ENCODE data around the gene OR5P2. TPM values are rescaled to one million over a fixed set of nuclear protein-coding genes. Genes with fewer than 3 reads are reported as not detected.
"Not testable (repeated sequence)": the region's sequence is repeated elsewhere in the genome, so short reads cannot be mapped to it uniquely, and the experiment has no call there.

OR5P2 gene
- not detected for total RNA-seq

DNA sequence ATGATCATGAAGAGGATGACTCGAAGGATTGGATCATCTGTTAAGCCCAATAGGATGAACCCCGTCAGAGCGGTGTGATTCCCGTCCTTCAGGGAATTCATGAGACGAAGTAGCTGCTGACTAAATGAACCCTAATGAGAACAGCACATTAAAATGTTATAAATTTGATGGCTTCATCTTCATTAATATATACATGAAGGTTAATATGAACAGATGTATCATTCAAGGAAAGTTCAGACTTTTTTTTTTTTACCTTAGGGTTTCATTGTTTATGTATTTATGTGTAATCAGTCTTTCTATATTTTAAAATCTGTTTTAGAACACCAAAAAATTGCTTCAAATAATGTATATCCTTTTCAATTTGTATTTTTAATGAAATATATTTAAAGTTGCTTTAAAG lies at the start of gene OR5P2:
TSS of gene OR5P2 (minus strand) at position 101 of the 400 bp plus-strand sequence. CDS start at position 101, 0 bp downstream.
- no peak within 1 kb of the TSS for H3K4me3 ChIP-seq (ENCODE audit: low read length)
- no peaks in the 10 kb centered on the region for H3K9me3 ChIP-seq (ENCODE audit: low read depth, low read length)
- no peaks in the 10 kb centered on the region for H3K27me3 ChIP-seq (ENCODE audit: insufficient read depth, low read length)
- no peaks in the 10 kb centered on the region for H3K4me1 ChIP-seq (ENCODE audit: insufficient read depth, low read length)

- H3K27me3 ChIP-seq (ENCODE audit: insufficient read depth, low read length) = no peaks in the 10 kb centered on the region
- no peak overlapping the region for H3K4me3 ChIP-seq (ENCODE audit: low read length)
- no peaks in the 10 kb centered on the region for H3K9me3 ChIP-seq (ENCODE audit: low read depth, low read length)
- H3K4me1 ChIP-seq (ENCODE audit: insufficient read depth, low read length) = no peaks in the 10 kb centered on the region
These were observed 49.3 kb upstream of the OR5P2 start for GRCh38 chr11:7846003-7846402.

- H3K27me3 ChIP-seq (ENCODE audit: insufficient read depth, low read length) = no peaks in the 10 kb centered on the region
- H3K4me1 ChIP-seq (ENCODE audit: insufficient read depth, low read length) = no peaks in the 10 kb centered on the region
- no peaks in the 10 kb centered on the region for H3K9me3 ChIP-seq (ENCODE audit: low read depth, low read length)
- no peak overlapping the region for H3K4me3 ChIP-seq (ENCODE audit: low read length)
These were observed 48.2 kb upstream of the OR5P2 start for GRCh38 chr11:7844986-7845385.

- Histone ChIP-seq H3K27me3 (ENCODE audit: insufficient read depth, low read length) (no peaks in the 10 kb centered on the region), H3K9me3 (ENCODE audit: low read depth, low read length) (no peaks in the 10 kb centered on the region), H3K4me1 (ENCODE audit: insufficient read depth, low read length) (no peaks in the 10 kb centered on the region), H3K4me3 (ENCODE audit: low read length) (no peak overlapping the region)
These were observed 47.8 kb upstream of the OR5P2 start for GRCh38 chr11:7844521-7844920.

DNA sequence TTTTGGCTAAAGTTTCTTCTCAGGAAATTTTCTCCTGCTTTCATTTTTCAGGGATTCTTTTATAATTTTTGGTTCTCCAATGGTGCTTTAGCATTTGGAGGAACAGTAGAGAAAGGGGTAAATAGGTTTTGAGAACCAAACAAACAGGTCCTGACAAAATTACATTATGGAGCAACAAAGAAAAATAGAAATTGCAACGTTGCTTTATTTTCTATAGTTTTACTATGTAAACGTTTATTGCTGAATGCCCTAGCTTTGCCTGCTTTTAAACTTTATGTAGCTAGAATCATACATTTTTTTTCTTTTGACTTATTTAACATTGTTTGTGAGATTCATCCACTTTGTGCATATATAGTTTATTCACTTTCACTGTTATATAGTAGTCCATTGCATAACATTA lies 43.8 kb upstream of the OR5P2 start:
- no peak overlapping the region for H3K4me3 ChIP-seq (ENCODE audit: low read length)
- H3K27me3 ChIP-seq (ENCODE audit: insufficient read depth, low read length) = no peaks in the 10 kb centered on the region
- no peaks in the 10 kb centered on the region for H3K9me3 ChIP-seq (ENCODE audit: low read depth, low read length)
- H3K4me1 ChIP-seq (ENCODE audit: insufficient read depth, low read length) = no peaks in the 10 kb centered on the region

DNA sequence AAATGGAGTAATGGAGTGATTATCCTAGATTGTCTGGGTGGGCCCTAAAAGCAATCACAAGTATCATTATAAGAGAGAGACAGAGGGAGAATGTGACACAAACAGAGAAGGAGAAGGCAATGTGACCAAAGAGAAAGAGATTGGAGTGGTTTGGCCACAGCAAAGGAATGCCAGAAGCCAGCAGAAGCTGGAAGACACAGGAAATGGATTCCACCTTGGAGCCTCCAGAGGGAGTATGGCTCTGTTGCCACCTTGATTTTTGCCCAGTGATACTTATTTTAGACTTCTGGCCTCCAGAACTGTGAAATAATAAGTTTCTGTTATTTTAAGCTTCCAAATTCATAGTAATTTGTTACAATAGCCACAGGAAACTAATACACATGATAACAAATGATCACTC lies 36.8 kb upstream of the OR5P2 start:
- H3K9me3 ChIP-seq (ENCODE audit: low read depth, low read length) = no peaks in the 10 kb centered on the region
- H3K4me1 ChIP-seq (ENCODE audit: insufficient read depth, low read length) = no peaks in the 10 kb centered on the region
- no peak overlapping the region for H3K4me3 ChIP-seq (ENCODE audit: low read length)
- no peaks in the 10 kb centered on the region for H3K27me3 ChIP-seq (ENCODE audit: insufficient read depth, low read length)

GRCh38 chr11:7830740-7831139 lies 34.0 kb upstream of the OR5P2 start, which contains the start of gene OR5P3:
TSS of gene OR5P3 (minus strand) at chr11:7830840.
- Histone ChIP-seq H3K4me1 (ENCODE audit: insufficient read depth, low read length) (no peaks in the 10 kb centered on the region), H3K27me3 (ENCODE audit: insufficient read depth, low read length) (no peaks in the 10 kb centered on the region), H3K4me3 (ENCODE audit: low read length) (no peak within 1 kb of the TSS), H3K9me3 (ENCODE audit: low read depth, low read length) (no peaks in the 10 kb centered on the region)

DNA sequence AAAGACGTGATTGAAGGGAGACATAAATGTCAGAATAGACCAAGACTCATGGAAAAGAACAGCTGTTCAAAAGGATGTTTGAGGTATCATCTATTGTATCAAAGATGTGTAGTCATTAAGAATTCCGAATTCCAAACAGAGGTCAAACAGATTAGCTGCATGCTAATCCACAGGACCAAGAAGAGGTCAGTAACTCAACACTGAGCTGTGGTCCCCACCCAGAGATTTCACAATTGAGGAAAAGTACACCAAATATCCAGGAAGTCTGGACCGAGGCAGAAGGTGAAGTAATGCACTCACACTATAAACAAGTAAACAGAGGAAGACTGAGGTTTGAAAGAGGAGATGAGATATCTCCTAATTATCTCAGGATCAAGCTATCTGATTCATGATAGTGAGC lies 29.6 kb upstream of the OR5P2 start:
- H3K4me3 ChIP-seq (ENCODE audit: low read length) = no peak overlapping the region
- H3K9me3 ChIP-seq (ENCODE audit: low read depth, low read length) = no peaks in the 10 kb centered on the region
- H3K27me3 ChIP-seq (ENCODE audit: insufficient read depth, low read length) = no peaks in the 10 kb centered on the region
- no peaks in the 10 kb centered on the region for H3K4me1 ChIP-seq (ENCODE audit: insufficient read depth, low read length)

- H3K4me3 ChIP-seq (ENCODE audit: low read length); H3K27me3 ChIP-seq (ENCODE audit: insufficient read depth, low read length); H3K4me1 ChIP-seq (ENCODE audit: insufficient read depth, low read length): not testable (repeated sequence)
- peaks cover 12% of the 10 kb centered on the region for H3K9me3 ChIP-seq (ENCODE audit: low read depth, low read length)
These were observed 23.7 kb upstream of the OR5P2 start for GRCh38 chr11:7820417-7820816.

- peaks cover 12% of the 10 kb centered on the region for H3K9me3 ChIP-seq (ENCODE audit: low read depth, low read length)
- not testable (repeated sequence) for H3K27me3 ChIP-seq (ENCODE audit: insufficient read depth, low read length); H3K4me3 ChIP-seq (ENCODE audit: low read length)
These were observed 18.2 kb upstream of the OR5P2 start for GRCh38 chr11:7814897-7815296.

GRCh38 chr11:7810301-7810700 lies 13.6 kb upstream of the OR5P2 start:
- H3K9me3 ChIP-seq (ENCODE audit: low read depth, low read length); H3K4me1 ChIP-seq (ENCODE audit: insufficient read depth, low read length); H3K27me3 ChIP-seq (ENCODE audit: insufficient read depth, low read length); H3K4me3 ChIP-seq (ENCODE audit: low read length): not testable (repeated sequence)

More at GRCh38 chr11:7814897-7815296, 18.2 kb upstream of the OR5P2 start:
- not testable (repeated sequence) for H3K4me1 ChIP-seq (ENCODE audit: insufficient read depth, low read length)

- no peak overlapping the region for H3K4me3 ChIP-seq (ENCODE audit: low read length)
- no peaks in the 10 kb centered on the region for H3K9me3 ChIP-seq (ENCODE audit: low read depth, low read length)
- H3K4me1 ChIP-seq (ENCODE audit: insufficient read depth, low read length) = no peaks in the 10 kb centered on the region
- no peaks in the 10 kb centered on the region for H3K27me3 ChIP-seq (ENCODE audit: insufficient read depth, low read length)
These were observed 3.5 kb downstream of the OR5P2 start for GRCh38 chr11:7793233-7793632.

GRCh38 chr11:7787239-7787638 lies 9.5 kb downstream of the OR5P2 start:
- Histone ChIP-seq H3K9me3 (ENCODE audit: low read depth, low read length) (peaks cover 4% of the 10 kb centered on the region), H3K4me3 (ENCODE audit: low read length) (no peak overlapping the region), H3K4me1 (ENCODE audit: insufficient read depth, low read length) (no peaks in the 10 kb centered on the region), H3K27me3 (ENCODE audit: insufficient read depth, low read length) (no peaks in the 10 kb centered on the region)

- Histone ChIP-seq H3K4me1 (ENCODE audit: insufficient read depth, low read length) (no peaks in the 10 kb centered on the region), H3K9me3 (ENCODE audit: low read depth, low read length) (no peaks in the 10 kb centered on the region)
These were observed 21.1 kb downstream of the OR5P2 start for GRCh38 chr11:7775689-7776088.

DNA sequence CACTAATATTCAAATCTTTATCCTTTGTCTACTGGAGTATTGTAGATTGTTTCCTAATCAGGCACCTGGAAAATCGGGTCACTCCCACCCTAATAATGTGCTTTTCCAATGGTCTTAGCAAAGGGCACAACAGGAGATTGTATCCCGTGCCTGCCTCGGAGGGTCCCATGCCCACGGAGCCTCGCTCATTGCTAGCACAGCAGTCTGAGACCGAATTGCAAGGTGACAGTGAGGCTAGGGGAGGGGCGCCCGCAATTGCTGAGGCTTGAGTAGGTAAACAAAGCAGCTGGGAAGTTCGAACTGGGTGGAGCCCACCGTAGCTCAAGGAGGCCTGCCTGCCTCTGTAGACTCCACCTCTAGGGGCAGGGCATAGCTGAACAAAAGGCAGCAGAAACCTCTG lies 32.4 kb downstream of the OR5P2 start:
- H3K4me3 ChIP-seq (ENCODE audit: low read length); H3K27me3 ChIP-seq (ENCODE audit: insufficient read depth, low read length); H3K4me1 ChIP-seq (ENCODE audit: insufficient read depth, low read length); H3K9me3 ChIP-seq (ENCODE audit: low read depth, low read length): not testable (repeated sequence)

More at GRCh38 chr11:7775689-7776088, 21.1 kb downstream of the OR5P2 start:
- no peaks in the 10 kb centered on the region for H3K27me3 ChIP-seq (ENCODE audit: insufficient read depth, low read length)
- H3K4me3 ChIP-seq (ENCODE audit: low read length) = no peak overlapping the region

DNA sequence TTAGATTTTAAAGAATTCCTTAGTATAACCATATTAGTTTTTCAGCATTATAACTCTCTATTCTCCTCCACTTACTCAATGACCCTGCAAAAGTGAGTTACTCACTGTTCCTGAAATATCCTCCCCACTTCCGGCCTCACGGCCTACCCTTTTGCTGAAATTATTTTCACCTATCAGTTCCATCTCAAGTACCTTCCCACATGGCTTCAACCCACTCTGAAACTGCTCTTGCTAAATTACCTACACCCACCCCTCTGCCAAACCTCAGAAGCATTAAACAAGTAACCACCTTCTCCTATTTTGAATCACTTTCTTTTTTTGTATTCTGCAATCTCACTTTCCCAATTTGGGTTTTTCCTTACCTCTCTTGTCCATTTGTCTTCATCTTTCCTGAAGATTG lies 37.7 kb downstream of the OR5P2 start:
- Histone ChIP-seq H3K9me3 (ENCODE audit: low read depth, low read length) (peaks cover 4% of the 10 kb centered on the region), H3K4me3 (ENCODE audit: low read length) (no peak overlapping the region), H3K27me3 (ENCODE audit: insufficient read depth, low read length) (no peaks in the 10 kb centered on the region), H3K4me1 (ENCODE audit: insufficient read depth, low read length) (no peaks in the 10 kb centered on the region)

DNA sequence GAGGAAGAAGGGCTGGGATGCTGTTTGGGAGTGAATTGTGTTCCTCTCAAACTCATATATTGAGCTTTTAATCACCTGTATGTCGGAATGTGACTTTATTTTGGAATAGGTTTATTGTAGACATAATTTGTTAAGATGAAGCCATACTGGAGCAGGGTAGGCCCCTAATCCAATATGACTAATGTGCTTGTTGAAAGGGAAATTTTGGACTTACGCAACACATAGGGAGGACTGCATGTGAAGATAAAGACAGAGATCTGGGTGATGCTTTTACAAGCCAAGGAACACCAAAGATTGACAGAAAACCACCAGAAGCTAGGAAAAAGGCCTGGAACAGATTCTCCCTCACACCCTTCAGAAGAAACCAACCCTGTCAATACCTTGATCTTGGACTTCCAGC lies 47.3 kb downstream of the OR5P2 start:
- Histone ChIP-seq H3K9me3 (ENCODE audit: low read depth, low read length) (no peaks in the 10 kb centered on the region), H3K4me3 (ENCODE audit: low read length) (no peak overlapping the region), H3K4me1 (ENCODE audit: insufficient read depth, low read length) (no peaks in the 10 kb centered on the region), H3K27me3 (ENCODE audit: insufficient read depth, low read length) (no peaks in the 10 kb centered on the region)

Measured in mononuclear cell (primary cell).